AG09319 (cell line): ENCODE measurements around the gene CNTNAP2.

ENCODE experiments used
- DNase-seq: peaks from one replicate; pipeline ENCODE4 v3.0.0-alpha.2; 2010; ENCODE audit warnings: low read depth; ENCODE audit errors: extremely low read depth
- CTCF ChIP-seq: IDR thresholded peaks from 2 replicates; pipeline ENCODE4 v1.5.1; 2011; ENCODE audit warnings: low read depth, mild to moderate bottlenecking, inconsistent platforms, low read length, moderate library complexity

The CNTNAP2 gene

GRCh38 chr7:148156233-148156632 lies 2039.6 kb downstream of the CNTNAP2 start:
- DNase-seq: no peak
- no peak for TF ChIP-seq CTCF

- DNase-seq: no peak
Measured at GRCh38 chr7:148159331-148159730, 2042.7 kb downstream of the CNTNAP2 start.

GRCh38 chr7:148161776-148162175 lies 2045.2 kb downstream of the CNTNAP2 start:
- TF ChIP-seq CTCF: no peak
- DNase-seq: no peak

More at GRCh38 chr7:148159331-148159730, 2042.7 kb downstream of the CNTNAP2 start:
- no peak for TF ChIP-seq CTCF

- DNase-seq: no peak
- TF ChIP-seq CTCF: no peak
Measured at GRCh38 chr7:148162808-148163207, 2046.2 kb downstream of the CNTNAP2 start.

- DNase-seq: no peak
- no peak for TF ChIP-seq CTCF
Measured at GRCh38 chr7:148163246-148163645, 2046.6 kb downstream of the CNTNAP2 start.

- TF ChIP-seq CTCF: no peak
- DNase-seq: no peak
Measured at GRCh38 chr7:148172920-148173319, 2056.3 kb downstream of the CNTNAP2 start.

GRCh38 chr7:148173369-148173768 lies 2056.8 kb downstream of the CNTNAP2 start:
- no peak for TF ChIP-seq CTCF
- DNase-seq: no peak

- TF ChIP-seq CTCF: no peak
- DNase-seq: no peak
Measured at GRCh38 chr7:148174376-148174775, 2057.8 kb downstream of the CNTNAP2 start.
